ENCODE results near the gene IPO11. TPM values are rescaled to one million over a fixed set of nuclear protein-coding genes. Genes with fewer than 3 reads are reported as not detected.

The IPO11 gene
- total and polyA plus RNA-seq, 2 experiments from 2014 or later: 18.7 to 64.7 TPM

GRCh38 chr5:62542720-62543119 is 130.2 kb downstream of the IPO11 start:
- no peak overlapping the region for H3K4me3 ChIP-seq
- ATAC-seq: no peak
- H3K9me2 ChIP-seq (ENCODE audit: insufficient read depth): no peaks in the 10 kb centered on the region
- no peaks in the 10 kb centered on the region for H3K27me3 ChIP-seq (ENCODE audit: insufficient read depth)
- H3K79me2 ChIP-seq (replicated peaks; ENCODE audit: insufficient read depth): no peaks in the 10 kb centered on the region; the same call in none of the 2 replicates
- H3K4me1 ChIP-seq (ENCODE audit: insufficient read depth): no peaks in the 10 kb centered on the region
- Mint-ChIP-seq H3K36me3 (ENCODE audit: low read depth) (peaks cover 38% of the 10 kb centered on the region), H3K27ac (no peak overlapping the region), H3K4me3 (no peak overlapping the region), H3K4me1 (peaks cover 6% of the 10 kb centered on the region; the same call in 2 of the 3 replicates), H3K9me3 (peaks cover 5% of the 10 kb centered on the region; the same call in 1 of the 3 replicates), H3K27me3 (ENCODE audit: insufficient read depth, low read depth, poor library complexity) (no peaks in the 10 kb centered on the region)
- H4K20me1 ChIP-seq (replicated peaks; ENCODE audit: insufficient read depth): no peaks in the 10 kb centered on the region
- TF ChIP-seq ETS1 (IDR thresholded peaks at IDR 0.05): no peak
- no peak for TF ChIP-seq EZH2phosphoT487 (IDR thresholded peaks at IDR 0.05; ENCODE audit: unreplicated experiment)
- no peak overlapping the region for H3K27ac ChIP-seq (ENCODE audit: low read depth)
- H3K4me2 ChIP-seq: no peak overlapping the region
- H2AFZ ChIP-seq: no peak overlapping the region
- H3F3A ChIP-seq (replicated peaks; ENCODE audit: low read depth): no peaks in the 10 kb centered on the region
- no peaks in the 10 kb centered on the region for H3K36me3 ChIP-seq (ENCODE audit: insufficient read depth)
- no peak for DNase-seq (ENCODE audit: low spot score)

GRCh38 chr5:62547945-62548630 is 135.5 kb downstream of the IPO11 start:
- no peak overlapping the region for H3K4me3 Mint-ChIP-seq

More at GRCh38 chr5:62547945-62548630, 135.5 kb downstream of the IPO11 start:
- no peak for TF ChIP-seq CTCF (conservative IDR thresholded peaks at IDR 0.05; ENCODE audit: low read depth in 2 of 2)
- Mint-ChIP-seq H3K27ac (no peak overlapping the region; the same call in 1 of the 2 replicates), H3K4me1 (no peaks in the 10 kb centered on the region), H3K36me3 (ENCODE audit: low read depth) (peaks cover 35% of the 10 kb centered on the region), H3K9me3 (peaks cover 5% of the 10 kb centered on the region; the same call in 1 of the 3 replicates), H3K27me3 (ENCODE audit: insufficient read depth, low read depth, poor library complexity) (no peaks in the 10 kb centered on the region)
- Histone ChIP-seq H3K27me3 (ENCODE audit: insufficient read depth) (no peaks in the 10 kb centered on the region), H3K4me1 (ENCODE audit: insufficient read depth) (no peaks in the 10 kb centered on the region), H3K4me3 (no peak overlapping the region), H3K79me2 (replicated peaks; ENCODE audit: insufficient read depth) (no peaks in the 10 kb centered on the region), H4K20me1 (replicated peaks; ENCODE audit: insufficient read depth) (0 out of 2 replicates have a peak, but pooled peaks cover 4% of the 10 kb centered on the region), H3K4me2 (no peak overlapping the region), H2AFZ (no peak overlapping the region), H3K36me3 (ENCODE audit: insufficient read depth) (no peaks in the 10 kb centered on the region), H3K9me2 (ENCODE audit: insufficient read depth) (no peaks in the 10 kb centered on the region), H3K27ac (ENCODE audit: low read depth) (no peak overlapping the region), H3F3A (replicated peaks; ENCODE audit: low read depth) (no peaks in the 10 kb centered on the region)
- DNase-seq (ENCODE audit: low spot score) (no peak), ATAC-seq (no peak)

Data from GM23338 (cell line).